ENCODE data around the gene CCDC47. TPM values are rescaled to one million over a fixed set of nuclear protein-coding genes. Genes with fewer than 3 reads are reported as not detected.

CCDC47 gene
- total and polyA plus RNA-seq, 2 of the 13 experiments (the other 11 are each of a cell fraction or from before 2014, with no cell fraction given): 59.3 to 99.5 TPM

DNA sequence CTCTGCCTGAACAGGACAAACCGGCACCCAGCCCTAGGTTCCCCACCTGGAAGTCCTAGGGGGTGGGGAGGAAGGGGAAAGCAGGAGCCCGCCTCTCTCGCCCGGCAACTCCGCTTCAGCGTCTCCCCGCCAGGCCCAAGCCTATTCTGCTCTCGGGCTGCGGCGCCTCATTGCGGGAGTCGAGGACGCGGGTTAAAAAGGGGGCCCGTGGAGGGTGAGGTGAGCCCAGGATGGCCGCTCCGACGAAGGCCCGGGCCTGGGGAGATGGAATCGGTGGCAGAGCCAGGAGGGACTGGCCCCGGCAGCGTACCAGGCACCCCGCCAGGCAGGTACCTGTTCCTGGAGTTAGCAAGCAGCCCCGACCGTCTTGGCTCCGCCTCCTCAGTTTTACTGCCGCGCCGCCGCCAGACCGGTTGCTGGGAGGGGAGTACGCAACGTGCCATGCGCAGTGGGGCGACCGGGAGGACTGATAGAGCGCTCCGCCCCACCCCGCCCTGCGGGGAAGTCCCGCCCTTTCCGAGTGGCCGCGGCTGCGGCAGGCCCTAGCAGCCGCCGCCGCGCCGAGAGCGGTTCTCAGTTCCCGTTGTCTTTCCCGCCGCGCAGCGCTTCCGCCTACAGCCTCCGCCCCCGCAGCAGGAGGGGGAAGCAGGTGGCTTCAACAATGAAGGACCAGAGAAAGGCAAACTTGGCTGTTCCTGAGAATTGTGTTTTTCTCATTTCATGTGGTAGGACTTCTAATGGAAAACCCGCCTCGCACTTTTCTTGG lies 31.8 kb downstream of the CCDC47 start, which contains the start of gene STRADA (continued):
- TF ChIP-seq, protein P1, sequence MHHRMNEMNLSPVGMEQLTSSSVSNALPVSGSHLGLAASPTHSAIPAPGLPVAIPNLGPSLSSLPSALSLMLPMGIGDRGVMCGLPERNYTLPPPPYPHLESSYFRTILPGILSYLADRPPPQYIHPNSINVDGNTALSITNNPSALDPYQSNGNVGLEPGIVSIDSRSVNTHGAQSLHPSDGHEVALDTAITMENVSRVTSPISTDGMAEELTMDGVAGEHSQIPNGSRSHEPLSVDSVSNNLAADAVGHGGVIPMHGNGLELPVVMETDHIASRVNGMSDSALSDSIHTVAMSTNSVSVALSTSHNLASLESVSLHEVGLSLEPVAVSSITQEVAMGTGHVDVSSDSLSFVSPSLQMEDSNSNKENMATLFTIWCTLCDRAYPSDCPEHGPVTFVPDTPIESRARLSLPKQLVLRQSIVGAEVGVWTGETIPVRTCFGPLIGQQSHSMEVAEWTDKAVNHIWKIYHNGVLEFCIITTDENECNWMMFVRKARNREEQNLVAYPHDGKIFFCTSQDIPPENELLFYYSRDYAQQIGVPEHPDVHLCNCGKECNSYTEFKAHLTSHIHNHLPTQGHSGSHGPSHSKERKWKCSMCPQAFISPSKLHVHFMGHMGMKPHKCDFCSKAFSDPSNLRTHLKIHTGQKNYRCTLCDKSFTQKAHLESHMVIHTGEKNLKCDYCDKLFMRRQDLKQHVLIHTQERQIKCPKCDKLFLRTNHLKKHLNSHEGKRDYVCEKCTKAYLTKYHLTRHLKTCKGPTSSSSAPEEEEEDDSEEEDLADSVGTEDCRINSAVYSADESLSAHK (CRISPR knock-in tag; IDR thresholded peaks at IDR 0.05; ENCODE audit: borderline replicate concordance): no peak
- TF ChIP-seq FOXM1 (CRISPR knock-in tag; IDR thresholded peaks at IDR 0.05): no peak
- TF ChIP-seq HHEX (CRISPR knock-in tag; IDR thresholded peaks at IDR 0.05): no peak
- TF ChIP-seq ZBTB21 (CRISPR knock-in tag; IDR thresholded peaks at IDR 0.05): 0 out of 2 replicates have a peak, but pooled peaks have one; percentile 3
- peak; percentile 36; the same call in 1 of the 2 replicates for TF ChIP-seq ZNF441 (CRISPR knock-in tag; IDR thresholded peaks at IDR 0.05; ENCODE audit: borderline replicate concordance)
- TF ChIP-seq, protein P2, sequence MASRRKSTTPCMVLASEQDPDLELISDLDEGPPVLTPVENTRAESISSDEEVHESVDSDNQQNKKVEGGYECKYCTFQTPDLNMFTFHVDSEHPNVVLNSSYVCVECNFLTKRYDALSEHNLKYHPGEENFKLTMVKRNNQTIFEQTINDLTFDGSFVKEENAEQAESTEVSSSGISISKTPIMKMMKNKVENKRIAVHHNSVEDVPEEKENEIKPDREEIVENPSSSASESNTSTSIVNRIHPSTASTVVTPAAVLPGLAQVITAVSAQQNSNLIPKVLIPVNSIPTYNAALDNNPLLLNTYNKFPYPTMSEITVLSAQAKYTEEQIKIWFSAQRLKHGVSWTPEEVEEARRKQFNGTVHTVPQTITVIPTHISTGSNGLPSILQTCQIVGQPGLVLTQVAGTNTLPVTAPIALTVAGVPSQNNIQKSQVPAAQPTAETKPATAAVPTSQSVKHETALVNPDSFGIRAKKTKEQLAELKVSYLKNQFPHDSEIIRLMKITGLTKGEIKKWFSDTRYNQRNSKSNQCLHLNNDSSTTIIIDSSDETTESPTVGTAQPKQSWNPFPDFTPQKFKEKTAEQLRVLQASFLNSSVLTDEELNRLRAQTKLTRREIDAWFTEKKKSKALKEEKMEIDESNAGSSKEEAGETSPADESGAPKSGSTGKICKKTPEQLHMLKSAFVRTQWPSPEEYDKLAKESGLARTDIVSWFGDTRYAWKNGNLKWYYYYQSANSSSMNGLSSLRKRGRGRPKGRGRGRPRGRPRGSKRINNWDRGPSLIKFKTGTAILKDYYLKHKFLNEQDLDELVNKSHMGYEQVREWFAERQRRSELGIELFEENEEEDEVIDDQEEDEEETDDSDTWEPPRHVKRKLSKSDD (CRISPR knock-in tag; IDR thresholded peaks at IDR 0.05; ENCODE audit: low read depth): peak; percentile 27; the same call in 1 of the 2 replicates
- TF ChIP-seq, protein P3, sequence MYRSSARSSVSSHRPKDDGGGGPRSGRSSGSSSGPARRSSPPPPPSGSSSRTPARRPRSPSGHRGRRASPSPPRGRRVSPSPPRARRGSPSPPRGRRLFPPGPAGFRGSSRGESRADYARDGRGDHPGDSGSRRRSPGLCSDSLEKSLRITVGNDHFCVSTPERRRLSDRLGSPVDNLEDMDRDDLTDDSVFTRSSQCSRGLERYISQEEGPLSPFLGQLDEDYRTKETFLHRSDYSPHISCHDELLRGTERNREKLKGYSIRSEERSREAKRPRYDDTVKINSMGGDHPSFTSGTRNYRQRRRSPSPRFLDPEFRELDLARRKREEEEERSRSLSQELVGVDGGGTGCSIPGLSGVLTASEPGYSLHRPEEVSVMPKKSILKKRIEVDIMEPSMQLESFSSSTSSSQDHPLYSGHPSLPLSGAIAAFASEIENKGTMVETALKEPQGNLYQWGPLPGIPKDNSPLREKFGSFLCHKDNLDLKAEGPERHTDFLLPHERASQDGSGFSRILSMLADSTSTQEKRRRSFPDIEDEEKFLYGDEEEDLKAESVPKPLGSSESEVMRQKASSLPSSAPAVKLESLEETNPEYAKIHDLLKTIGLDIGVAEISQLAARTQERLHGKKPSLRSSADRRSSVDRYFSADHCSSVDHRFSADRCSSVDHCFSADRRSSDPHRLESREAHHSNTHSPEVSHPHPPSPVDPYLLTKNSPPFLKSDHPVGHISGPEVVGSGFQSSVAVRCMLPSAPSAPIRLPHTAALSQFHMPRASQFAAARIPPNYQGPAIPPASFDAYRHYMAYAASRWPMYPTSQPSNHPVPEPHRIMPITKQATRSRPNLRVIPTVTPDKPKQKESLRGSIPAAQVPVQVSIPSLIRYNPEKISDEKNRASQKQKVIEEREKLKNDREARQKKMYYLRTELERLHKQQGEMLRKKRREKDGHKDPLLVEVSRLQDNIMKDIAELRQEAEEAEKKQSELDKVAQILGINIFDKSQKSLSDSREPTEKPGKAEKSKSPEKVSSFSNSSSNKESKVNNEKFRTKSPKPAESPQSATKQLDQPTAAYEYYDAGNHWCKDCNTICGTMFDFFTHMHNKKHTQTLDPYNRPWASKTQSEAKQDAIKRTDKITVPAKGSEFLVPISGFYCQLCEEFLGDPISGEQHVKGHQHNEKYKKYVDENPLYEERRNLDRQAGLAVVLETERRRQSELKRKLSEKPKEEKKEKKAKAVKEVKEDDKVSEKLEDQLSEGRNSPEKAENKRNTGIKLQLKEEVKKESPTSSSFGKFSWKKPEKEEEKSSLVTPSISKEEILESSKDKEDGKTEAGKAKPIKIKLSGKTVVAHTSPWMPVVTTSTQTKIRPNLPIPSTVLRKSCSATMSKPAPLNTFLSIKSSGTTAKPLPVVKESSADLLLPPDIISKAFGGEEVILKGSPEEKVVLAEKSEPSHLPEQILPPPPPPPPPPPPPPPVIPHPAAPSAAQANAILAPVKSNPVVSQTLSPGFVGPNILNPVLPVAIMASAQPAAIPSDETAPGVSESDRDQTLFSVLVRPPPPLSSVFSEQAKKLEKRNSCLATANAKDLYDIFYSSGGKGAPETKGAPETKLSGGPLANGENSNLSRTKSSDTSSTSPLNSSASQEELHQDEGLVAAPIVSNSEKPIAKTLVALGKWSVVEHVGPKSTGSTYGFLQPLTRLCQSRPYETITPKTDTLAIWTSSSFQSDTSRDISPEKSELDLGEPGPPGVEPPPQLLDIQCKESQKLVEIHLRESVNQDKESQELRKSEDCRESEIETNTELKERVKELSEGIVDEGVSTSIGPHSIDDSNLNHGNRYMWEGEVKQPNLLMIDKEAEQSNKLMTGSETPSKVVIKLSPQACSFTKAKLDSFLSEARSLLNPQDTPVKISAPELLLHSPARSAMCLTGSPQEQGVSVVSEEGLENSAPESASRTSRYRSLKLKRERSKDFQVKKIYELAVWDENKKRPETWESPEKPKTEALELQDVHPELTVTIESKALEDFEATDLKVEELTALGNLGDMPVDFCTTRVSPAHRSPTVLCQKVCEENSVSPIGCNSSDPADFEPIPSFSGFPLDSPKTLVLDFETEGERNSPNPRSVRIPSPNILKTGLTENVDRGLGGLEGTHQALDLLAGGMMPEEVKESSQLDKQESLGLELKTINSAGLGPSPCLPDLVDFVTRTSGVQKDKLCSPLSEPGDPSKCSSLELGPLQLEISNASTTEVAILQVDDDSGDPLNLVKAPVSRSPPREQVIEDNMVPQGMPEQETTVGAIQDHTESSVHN (CRISPR knock-in tag; IDR thresholded peaks at IDR 0.05): peak; percentile 57; the same call in 1 of the 2 replicates
- TF ChIP-seq, protein P4, sequence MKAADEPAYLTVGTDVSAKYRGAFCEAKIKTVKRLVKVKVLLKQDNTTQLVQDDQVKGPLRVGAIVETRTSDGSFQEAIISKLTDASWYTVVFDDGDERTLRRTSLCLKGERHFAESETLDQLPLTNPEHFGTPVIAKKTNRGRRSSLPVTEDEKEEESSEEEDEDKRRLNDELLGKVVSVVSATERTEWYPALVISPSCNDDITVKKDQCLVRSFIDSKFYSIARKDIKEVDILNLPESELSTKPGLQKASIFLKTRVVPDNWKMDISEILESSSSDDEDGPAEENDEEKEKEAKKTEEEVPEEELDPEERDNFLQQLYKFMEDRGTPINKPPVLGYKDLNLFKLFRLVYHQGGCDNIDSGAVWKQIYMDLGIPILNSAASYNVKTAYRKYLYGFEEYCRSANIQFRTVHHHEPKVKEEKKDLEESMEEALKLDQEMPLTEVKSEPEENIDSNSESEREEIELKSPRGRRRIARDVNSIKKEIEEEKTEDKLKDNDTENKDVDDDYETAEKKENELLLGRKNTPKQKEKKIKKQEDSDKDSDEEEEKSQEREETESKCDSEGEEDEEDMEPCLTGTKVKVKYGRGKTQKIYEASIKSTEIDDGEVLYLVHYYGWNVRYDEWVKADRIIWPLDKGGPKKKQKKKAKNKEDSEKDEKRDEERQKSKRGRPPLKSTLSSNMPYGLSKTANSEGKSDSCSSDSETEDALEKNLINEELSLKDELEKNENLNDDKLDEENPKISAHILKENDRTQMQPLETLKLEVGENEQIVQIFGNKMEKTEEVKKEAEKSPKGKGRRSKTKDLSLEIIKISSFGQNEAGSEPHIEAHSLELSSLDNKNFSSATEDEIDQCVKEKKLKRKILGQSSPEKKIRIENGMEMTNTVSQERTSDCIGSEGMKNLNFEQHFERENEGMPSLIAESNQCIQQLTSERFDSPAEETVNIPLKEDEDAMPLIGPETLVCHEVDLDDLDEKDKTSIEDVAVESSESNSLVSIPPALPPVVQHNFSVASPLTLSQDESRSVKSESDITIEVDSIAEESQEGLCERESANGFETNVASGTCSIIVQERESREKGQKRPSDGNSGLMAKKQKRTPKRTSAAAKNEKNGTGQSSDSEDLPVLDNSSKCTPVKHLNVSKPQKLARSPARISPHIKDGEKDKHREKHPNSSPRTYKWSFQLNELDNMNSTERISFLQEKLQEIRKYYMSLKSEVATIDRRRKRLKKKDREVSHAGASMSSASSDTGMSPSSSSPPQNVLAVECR (CRISPR knock-in tag; IDR thresholded peaks at IDR 0.05; ENCODE audit: borderline replicate concordance): peak; percentile 92
- TF ChIP-seq MYNN (CRISPR knock-in tag; IDR thresholded peaks at IDR 0.05; ENCODE audit: low read depth): peak; percentile 79; the same call in 1 of the 2 replicates
